Measurements from ENCODE around the gene ZNF90. TPM values are rescaled to one million over a fixed set of nuclear protein-coding genes. Genes with fewer than 3 reads are reported as not detected.
"Not testable (repeated sequence)": the region's sequence is repeated elsewhere in the genome, so short reads cannot be mapped to it uniquely, and the experiment has no call there.

ZNF90 gene
- total RNA-seq, 1 donor = 1.1 TPM

- peak within 1 kb of the TSS; percentile 85 for H3K27ac ChIP-seq (ENCODE audit: low read depth, low read length)
- no peaks in the 10 kb centered on the region for H3K9me3 ChIP-seq (ENCODE audit: low read depth, low read length)
- H3K4me1 ChIP-seq (ENCODE audit: insufficient read depth, low read length) = peaks cover 10% of the 10 kb centered on the region
- peak within 1 kb of the TSS; percentile 96 for H2AFZ ChIP-seq (ENCODE audit: low read length)
- peak within 1 kb of the TSS; percentile 90 for H3K4me2 ChIP-seq (ENCODE audit: insufficient read depth, low read length)
- H3K36me3 ChIP-seq (ENCODE audit: insufficient read depth, low read length) = peaks cover 3% of the 10 kb centered on the region
- H4K20me1 ChIP-seq (ENCODE audit: insufficient read depth, low read length) = no peaks in the 10 kb centered on the region
- H3K27me3 ChIP-seq (ENCODE audit: insufficient read depth, low read length) = no peaks in the 10 kb centered on the region
- TF ChIP-seq, protein P1, sequence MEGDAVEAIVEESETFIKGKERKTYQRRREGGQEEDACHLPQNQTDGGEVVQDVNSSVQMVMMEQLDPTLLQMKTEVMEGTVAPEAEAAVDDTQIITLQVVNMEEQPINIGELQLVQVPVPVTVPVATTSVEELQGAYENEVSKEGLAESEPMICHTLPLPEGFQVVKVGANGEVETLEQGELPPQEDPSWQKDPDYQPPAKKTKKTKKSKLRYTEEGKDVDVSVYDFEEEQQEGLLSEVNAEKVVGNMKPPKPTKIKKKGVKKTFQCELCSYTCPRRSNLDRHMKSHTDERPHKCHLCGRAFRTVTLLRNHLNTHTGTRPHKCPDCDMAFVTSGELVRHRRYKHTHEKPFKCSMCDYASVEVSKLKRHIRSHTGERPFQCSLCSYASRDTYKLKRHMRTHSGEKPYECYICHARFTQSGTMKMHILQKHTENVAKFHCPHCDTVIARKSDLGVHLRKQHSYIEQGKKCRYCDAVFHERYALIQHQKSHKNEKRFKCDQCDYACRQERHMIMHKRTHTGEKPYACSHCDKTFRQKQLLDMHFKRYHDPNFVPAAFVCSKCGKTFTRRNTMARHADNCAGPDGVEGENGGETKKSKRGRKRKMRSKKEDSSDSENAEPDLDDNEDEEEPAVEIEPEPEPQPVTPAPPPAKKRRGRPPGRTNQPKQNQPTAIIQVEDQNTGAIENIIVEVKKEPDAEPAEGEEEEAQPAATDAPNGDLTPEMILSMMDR (IDR thresholded peaks at IDR 0.05; ENCODE audit: extremely low read depth, low read depth, low read length) = no peak
- peak; percentile 97 for DNase-seq (ENCODE audit: insufficient read length, low spot score, missing footprints)
- H3K4me3 ChIP-seq (ENCODE audit: insufficient read depth, low read length) = peak within 1 kb of the TSS; percentile 96
- peaks cover 24% of the 10 kb centered on the region for H3K79me2 ChIP-seq (ENCODE audit: insufficient read depth, low read length)
These were observed 38.5 kb upstream of the ZNF90 start, which contains the start of gene ZNF682 for GRCh38 chr19:20039203-20039723. ZNF682 (minus strand) TSS chr19:20039505; CDS start chr19:20039345, 160 bp downstream.

DNA sequence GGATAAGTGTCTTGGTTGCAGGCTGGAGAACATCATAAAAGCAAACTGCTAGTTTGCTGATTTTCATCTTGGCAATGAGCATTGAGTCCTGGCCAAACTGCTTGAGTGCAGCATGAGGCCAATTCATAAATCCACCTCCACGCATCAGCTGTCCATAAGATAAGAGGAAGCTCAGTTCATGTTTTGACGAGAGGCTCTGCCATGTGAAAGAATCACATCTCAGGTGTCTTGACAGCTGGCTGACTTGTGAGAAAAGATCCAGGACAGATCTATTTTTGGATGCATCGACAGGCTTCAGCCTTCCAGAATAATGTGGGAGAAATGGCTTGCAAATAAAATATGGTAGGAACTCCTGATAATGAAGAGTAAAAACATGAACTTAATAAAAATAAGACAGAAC is 33.1 kb upstream of the ZNF90 start:
- Histone ChIP-seq H3K9me3 (ENCODE audit: low read depth, low read length) (no peaks in the 10 kb centered on the region), H3K4me2 (ENCODE audit: insufficient read depth, low read length) (no peak overlapping the region), H3K4me3 (ENCODE audit: insufficient read depth, low read length) (no peak overlapping the region), H3K27me3 (ENCODE audit: insufficient read depth, low read length) (no peaks in the 10 kb centered on the region), H3K79me2 (ENCODE audit: insufficient read depth, low read length) (no peaks in the 10 kb centered on the region), H2AFZ (ENCODE audit: low read length) (no peak overlapping the region), H3K27ac (ENCODE audit: low read depth, low read length) (no peak overlapping the region), H3K4me1 (ENCODE audit: insufficient read depth, low read length) (no peaks in the 10 kb centered on the region), H3K36me3 (ENCODE audit: insufficient read depth, low read length) (no peaks in the 10 kb centered on the region), H4K20me1 (ENCODE audit: insufficient read depth, low read length) (no peaks in the 10 kb centered on the region)
- TF ChIP-seq, protein P1 (IDR thresholded peaks at IDR 0.05; ENCODE audit: extremely low read depth, low read depth, low read length) = no peak
- no peak for DNase-seq (ENCODE audit: insufficient read length, low spot score, missing footprints)

- not testable (repeated sequence) for DNase-seq (ENCODE audit: insufficient read length, low spot score, missing footprints); H3K4me3 ChIP-seq (ENCODE audit: insufficient read depth, low read length); H3K27me3 ChIP-seq (ENCODE audit: insufficient read depth, low read length); H3K9me3 ChIP-seq (ENCODE audit: low read depth, low read length); H4K20me1 ChIP-seq (ENCODE audit: insufficient read depth, low read length); H3K4me1 ChIP-seq (ENCODE audit: insufficient read depth, low read length); H3K27ac ChIP-seq (ENCODE audit: low read depth, low read length); H3K36me3 ChIP-seq (ENCODE audit: insufficient read depth, low read length); H2AFZ ChIP-seq (ENCODE audit: low read length); H3K79me2 ChIP-seq (ENCODE audit: insufficient read depth, low read length); H3K4me2 ChIP-seq (ENCODE audit: insufficient read depth, low read length)
These were observed 32.1 kb upstream of the ZNF90 start for GRCh38 chr19:20045742-20046141.

- peak overlapping the region; percentile 85 for H3K4me3 ChIP-seq (ENCODE audit: insufficient read depth, low read length)
- H2AFZ ChIP-seq (ENCODE audit: low read length) = peak overlapping the region; percentile 100
- no peaks in the 10 kb centered on the region for H3K27me3 ChIP-seq (ENCODE audit: insufficient read depth, low read length)
- H3K9me3 ChIP-seq (ENCODE audit: low read depth, low read length) = no peaks in the 10 kb centered on the region
- H3K27ac ChIP-seq (ENCODE audit: low read depth, low read length) = peak overlapping the region; percentile 20
- TF ChIP-seq, protein P1 (IDR thresholded peaks at IDR 0.05; ENCODE audit: extremely low read depth, low read depth, low read length) = no peak
- H3K4me1 ChIP-seq (ENCODE audit: insufficient read depth, low read length) = no peaks in the 10 kb centered on the region
- peak; percentile 91 for DNase-seq (ENCODE audit: insufficient read length, low spot score, missing footprints)
- H3K4me2 ChIP-seq (ENCODE audit: insufficient read depth, low read length) = peak overlapping the region; percentile 95
- no peaks in the 10 kb centered on the region for H3K79me2 ChIP-seq (ENCODE audit: insufficient read depth, low read length)
- H3K36me3 ChIP-seq (ENCODE audit: insufficient read depth, low read length) = no peaks in the 10 kb centered on the region
- no peaks in the 10 kb centered on the region for H4K20me1 ChIP-seq (ENCODE audit: insufficient read depth, low read length)
These were observed 25.7 kb upstream of the ZNF90 start for GRCh38 chr19:20051841-20052768.

GRCh38 chr19:20058738-20059137 is 19.1 kb upstream of the ZNF90 start:
- not testable (repeated sequence) for DNase-seq (ENCODE audit: insufficient read length, low spot score, missing footprints); H3K4me3 ChIP-seq (ENCODE audit: insufficient read depth, low read length); H3K27me3 ChIP-seq (ENCODE audit: insufficient read depth, low read length); H3K4me2 ChIP-seq (ENCODE audit: insufficient read depth, low read length); H3K36me3 ChIP-seq (ENCODE audit: insufficient read depth, low read length); H3K9me3 ChIP-seq (ENCODE audit: low read depth, low read length); H3K4me1 ChIP-seq (ENCODE audit: insufficient read depth, low read length); H2AFZ ChIP-seq (ENCODE audit: low read length); H4K20me1 ChIP-seq (ENCODE audit: insufficient read depth, low read length); H3K27ac ChIP-seq (ENCODE audit: low read depth, low read length); H3K79me2 ChIP-seq (ENCODE audit: insufficient read depth, low read length)

Measured in osteoblast (primary cell).